Measurements from ENCODE around the gene PHF12. TPM values are rescaled to one million over a fixed set of nuclear protein-coding genes. Genes with fewer than 3 reads are reported as not detected.

The PHF12 gene
- total and polyA plus RNA-seq, 2 of the 8 experiments (the other 6 are each of a cell fraction or from before 2014, with no cell fraction given): 38.8 to 65.7 TPM

- H3K14ac ChIP-seq (ENCODE audit: insufficient read length): no peak overlapping the region
- H3K79me1 ChIP-seq (ENCODE audit: low read depth, low read length): no peaks in the 10 kb centered on the region; the same call in 1 of the 2 replicates
- H3K23ac ChIP-seq (ENCODE audit: insufficient read length): no peak overlapping the region
- no peak overlapping the region for H3K4me2 ChIP-seq (ENCODE audit: insufficient read depth in 1 of 2, low read depth in 2 of 2, low read length in 2 of 2)
- H2BK20ac ChIP-seq (ENCODE audit: low read length): no peak overlapping the region
- no peak overlapping the region for H2BK15ac ChIP-seq (ENCODE audit: low read length)
- DNase-seq (ENCODE audit: low read depth in 1 of 2, low spot score in 2 of 2) (no peak), FAIRE-seq (no peak)
- no peak overlapping the region for H2AK5ac ChIP-seq (ENCODE audit: low read depth, low read length)
- H3K27me3 ChIP-seq (replicated peaks in 1 of 4; ENCODE audit: control insufficient read depth in 3 of 4, extremely low read depth in 1 of 4, insufficient read depth in 3 of 4, low read length in 3 of 4): no peaks in the 10 kb centered on the region
- H2AFZ ChIP-seq (ENCODE audit: low read length): no peak overlapping the region
- WGBS, 2 experiments (ENCODE audit: extremely low coverage in 1 of 2, insufficient coverage in 1 of 2, insufficient read length in 1 of 2, insufficient replicate concordance in 2 of 2, low coverage in 1 of 2, low lambda C conversion rate in 2 of 2, missing lambda C conversion rate in 1 of 2): 91% methylated on average over 27 of the region's 27 CpGs; no CpG with 5 or more reads in 1 of the 2 experiments
- POLR2A ChIA-PET (ENCODE audit: partially characterized antibody): interaction anchor here (1.0 to 2.8 kb wide), 7 partner anchors 8 to 159 kb away, joined by 3 to 15 read pairs (median 3); partner anchors contain the start of gene FLOT2
- H4K8ac ChIP-seq (ENCODE audit: extremely low read depth, insufficient read depth, low read length): peak overlapping the region; percentile 43; the same call in 1 of the 2 replicates
- H3K9ac ChIP-seq (replicated peaks in 1 of 4; ENCODE audit: extremely low read depth in 1 of 4, low read depth in 3 of 4, low read length in 3 of 4): no peak overlapping the region
- H2BK5ac ChIP-seq (ENCODE audit: low read depth, low read length): no peak overlapping the region
- no peak overlapping the region for H3K56ac ChIP-seq (replicated peaks; ENCODE audit: insufficient read length, low read depth, low read length)
- no peak overlapping the region for H4K91ac ChIP-seq (replicated peaks; ENCODE audit: insufficient read length, low read length)
- H3K18ac ChIP-seq (ENCODE audit: extremely low read depth, low read length): no peak overlapping the region
- H3K79me2 ChIP-seq (ENCODE audit: control insufficient read depth in 1 of 2, insufficient read depth in 2 of 2, low read length in 2 of 2): no peaks in the 10 kb centered on the region
- CTCF ChIA-PET (ENCODE audit: partially characterized antibody): interaction anchor here (0.8 to 3.1 kb wide), 7 partner anchors 26 to 215 kb away, joined by 3 to 20 read pairs (median 3); no protein-coding TSS in a partner anchor
- H4K20me1 ChIP-seq (replicated peaks in 1 of 2; ENCODE audit: control insufficient read depth in 1 of 2, insufficient read depth in 2 of 2, low read length in 2 of 2): peaks cover 3 to 6% of the 10 kb centered on the region in 2 experiments
- no peak overlapping the region for H2BK120ac ChIP-seq (replicated peaks; ENCODE audit: low read depth, low read length)
- peaks cover 9 to 32% (median 24%) of the 10 kb centered on the region in 4 experiments; a peak in 6 of 8 replicates for H3K36me3 ChIP-seq (ENCODE audit: control insufficient read depth in 2 of 4, insufficient read depth in 4 of 4, low read length in 3 of 4)
- H3K4me3 ChIP-seq (ENCODE audit: extremely low read depth in 1 of 4, insufficient read depth in 2 of 4, low read depth in 3 of 4, low read length in 4 of 4): no peak overlapping the region
- H3K23me2 ChIP-seq (ENCODE audit: low read depth, low read length): no peaks in the 10 kb centered on the region
- H3K4me1 ChIP-seq (replicated peaks in 1 of 4; ENCODE audit: control insufficient read depth in 3 of 4, insufficient read depth in 4 of 4, low read length in 3 of 4): peaks cover 0 to 3% (median under 1%) of the 10 kb centered on the region in 4 experiments; a peak in 5 of 7 replicates
- no peak overlapping the region for H4K5ac ChIP-seq (ENCODE audit: insufficient read length, low read depth, low read length)
- H3K9me3 ChIP-seq (ENCODE audit: insufficient read depth in 2 of 2, low read depth in 1 of 2, low read length in 1 of 2): no peaks in the 10 kb centered on the region
- H3K4ac ChIP-seq (replicated peaks; ENCODE audit: insufficient read length, low read depth, low read length): no peak overlapping the region
- H2BK12ac ChIP-seq (ENCODE audit: low read depth, low read length): no peak overlapping the region
- H3K27ac ChIP-seq (ENCODE audit: low read depth, low read length): no peak overlapping the region
- TF ChIP-seq ATF2 (IDR thresholded peaks at IDR 0.05; ENCODE audit: low read length) (no peak), CREB1 (IDR thresholded peaks at IDR 0.05) (no peak), E2F6 (IDR thresholded peaks at IDR 0.05) (no peak), EGR1 (IDR thresholded peaks at IDR 0.05; ENCODE audit: borderline replicate concordance, low read depth, low read length) (no peak), CHD2 (IDR thresholded peaks at IDR 0.05; ENCODE audit: low read length) (no peak), SP1 (IDR thresholded peaks at IDR 0.05; ENCODE audit: low read depth, low read length) (no peak), TAF1 (IDR thresholded peaks at IDR 0.05; ENCODE audit: low read depth, low read length) (no peak), NRF1 (IDR thresholded peaks at IDR 0.05; ENCODE audit: low read depth, low read length) (no peak), BRCA1 (IDR thresholded peaks at IDR 0.05; ENCODE audit: low read depth, low read length) (no peak), SUZ12 (IDR thresholded peaks at IDR 0.05; ENCODE audit: low read length) (no peak), TBP (IDR thresholded peaks at IDR 0.05; ENCODE audit: low read depth, low read length) (no peak)
Measured at GRCh38 chr17:28883967-28884702, 67.2 kb downstream of the PHF12 start.
